Measurements from ENCODE around the gene SLC5A11. TPM values are rescaled to one million over a fixed set of nuclear protein-coding genes. Genes with fewer than 3 reads are reported as not detected.

The SLC5A11 gene, protein sequence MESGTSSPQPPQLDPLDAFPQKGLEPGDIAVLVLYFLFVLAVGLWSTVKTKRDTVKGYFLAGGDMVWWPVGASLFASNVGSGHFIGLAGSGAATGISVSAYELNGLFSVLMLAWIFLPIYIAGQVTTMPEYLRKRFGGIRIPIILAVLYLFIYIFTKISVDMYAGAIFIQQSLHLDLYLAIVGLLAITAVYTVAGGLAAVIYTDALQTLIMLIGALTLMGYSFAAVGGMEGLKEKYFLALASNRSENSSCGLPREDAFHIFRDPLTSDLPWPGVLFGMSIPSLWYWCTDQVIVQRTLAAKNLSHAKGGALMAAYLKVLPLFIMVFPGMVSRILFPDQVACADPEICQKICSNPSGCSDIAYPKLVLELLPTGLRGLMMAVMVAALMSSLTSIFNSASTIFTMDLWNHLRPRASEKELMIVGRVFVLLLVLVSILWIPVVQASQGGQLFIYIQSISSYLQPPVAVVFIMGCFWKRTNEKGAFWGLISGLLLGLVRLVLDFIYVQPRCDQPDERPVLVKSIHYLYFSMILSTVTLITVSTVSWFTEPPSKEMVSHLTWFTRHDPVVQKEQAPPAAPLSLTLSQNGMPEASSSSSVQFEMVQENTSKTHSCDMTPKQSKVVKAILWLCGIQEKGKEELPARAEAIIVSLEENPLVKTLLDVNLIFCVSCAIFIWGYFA
- total RNA-seq (0.62 and 1.1 TPM in 2 replicates), polyA plus RNA-seq (0.84 and 2.1 TPM in 2 replicates), polyA minus RNA-seq (0.51 and 1.00 TPM in 2 replicates)
- 0.14 TPM for total RNA-seq (2013)

GRCh38 chr16:24845726-24846547 is at the start of gene SLC5A11:
Gene SLC5A11, plus strand, starts transcription at chr16:24845963. Its CDS starts 12,681 bp downstream, at chr16:24858644.
- Histone ChIP-seq H3K9ac (ENCODE audit: low read length) (no peak within 1 kb of the TSS), H3K36me3 (replicated peaks in 1 of 2; ENCODE audit: control extremely low read depth in 1 of 2, control insufficient read depth in 1 of 2, extremely low read depth in 1 of 2, insufficient read depth in 2 of 2, low read length in 1 of 2) (no peaks in the 10 kb centered on the region), H3K9me3 (ENCODE audit: control extremely low read depth in 1 of 3, control insufficient read depth in 2 of 3, insufficient read depth in 1 of 3, low read length in 2 of 3) (no peaks in the 10 kb centered on the region), H2AFZ (ENCODE audit: insufficient read depth, low read depth, low read length, poor library complexity, severe bottlenecking) (no peak within 1 kb of the TSS), H3K79me2 (ENCODE audit: control insufficient read depth, insufficient read depth, low read length) (no peaks in the 10 kb centered on the region), H3K4me2 (replicated peaks; ENCODE audit: low read depth, low read length, poor library complexity, severe bottlenecking) (no peak within 1 kb of the TSS), H3K27ac (ENCODE audit: low read length in 2 of 2) (no peak within 1 kb of the TSS), H4K20me1 (ENCODE audit: control insufficient read depth, insufficient read depth, low read length, poor library complexity, severe bottlenecking) (no peaks in the 10 kb centered on the region), H3K27me3 (replicated peaks in 1 of 4; ENCODE audit: control extremely low read depth in 1 of 4, control insufficient read depth in 3 of 4, insufficient read depth in 4 of 4, low read length in 3 of 4) (no peaks in the 10 kb centered on the region), H3K4me1 (ENCODE audit: control insufficient read depth in 2 of 2, insufficient read depth in 2 of 2, low read length in 2 of 2) (no peaks in the 10 kb centered on the region), H3K4me3 (ENCODE audit: control extremely low read depth in 1 of 5, extremely low read depth in 1 of 5, insufficient read depth in 1 of 5, low read depth in 2 of 5, low read length in 4 of 5) (no peak within 1 kb of the TSS)
- no peaks in the 10 kb centered on the region for H3K27me3 Mint-ChIP-seq
- intact Hi-C loops (cut with micrococcal nuclease): no loop called here
- H3K27ac Mint-ChIP-seq: no peak within 1 kb of the TSS
- no peak for TF ChIP-seq CTCF (IDR thresholded peaks at IDR 0.05)
- TF ChIP-seq EZH2 (IDR thresholded peaks at IDR 0.05; ENCODE audit: borderline replicate concordance, insufficient read depth, low read depth, low read length, poor library complexity, severe bottlenecking): no peak
- H3K4me3 Mint-ChIP-seq: no peak within 1 kb of the TSS
- ATAC-seq (ENCODE audit: low read depth): no peak
- ChIA-PET POLR2A (no interaction called here), CTCF (no interaction called here)
- H3K9me3 Mint-ChIP-seq (ENCODE audit: insufficient read depth): no peaks in the 10 kb centered on the region
- DNase-seq: no peak
- no peaks in the 10 kb centered on the region for H3K4me1 Mint-ChIP-seq
- 80% methylated on average over 7 of the region's 21 CpGs for WGBS (ENCODE audit: insufficient coverage)

All from B cell (primary cell).